ENCODE data around the gene DYNC1I2. TPM values are rescaled to one million over a fixed set of nuclear protein-coding genes. Genes with fewer than 3 reads are reported as not detected.

Gene DYNC1I2
- total and polyA plus RNA-seq, 2 of the 4 experiments (the other 2 are of a cell fraction): 110 to 114 TPM

- H2BK15ac ChIP-seq (ENCODE audit: low read depth, low read length): no peak overlapping the region
- in situ Hi-C loops (cut with MboI; ENCODE audit: low sequenced_read_pairs): no loop called here
- H3K23ac ChIP-seq (ENCODE audit: low read depth, low read length): no peak overlapping the region
- no peak overlapping the region for H3K27ac ChIP-seq (ENCODE audit: insufficient read depth, low read length)
- no peak overlapping the region for H3K4ac ChIP-seq (ENCODE audit: low read depth, low read length)
- H2AK9ac ChIP-seq (replicated peaks; ENCODE audit: low read depth, low read length, poor library complexity): no peak overlapping the region
- TF ChIP-seq BHLHE40 (IDR thresholded peaks at IDR 0.05; ENCODE audit: low read depth, low read length) (no peak), CEBPB (IDR thresholded peaks at IDR 0.05; ENCODE audit: low read depth, low read length) (peak; percentile 71), RAD21 (IDR thresholded peaks at IDR 0.05; ENCODE audit: low read length) (no peak), NFE2L2 (IDR thresholded peaks at IDR 0.05; ENCODE audit: low read depth, low read length) (no peak), RCOR1 (IDR thresholded peaks at IDR 0.05; ENCODE audit: insufficient replicate concordance, low read length) (no peak), RFX5 (IDR thresholded peaks at IDR 0.05; ENCODE audit: low read depth, low read length) (no peak), CTCF (conservative IDR thresholded peaks at IDR 0.05; ENCODE audit: low read depth, low read length) (no peak), MXI1 (IDR thresholded peaks at IDR 0.05; ENCODE audit: borderline replicate concordance, low read depth, low read length) (no peak)
- no peak overlapping the region for H3K9ac ChIP-seq (ENCODE audit: low read depth, low read length)
- no peak overlapping the region for H4K91ac ChIP-seq (ENCODE audit: insufficient read depth, low read depth, low read length)
- peaks cover 12% of the 10 kb centered on the region for H3K27me3 ChIP-seq (ENCODE audit: control insufficient read depth, insufficient read depth, low read length)
- H3K9me3 ChIP-seq (ENCODE audit: control insufficient read depth, insufficient read depth, low read length): no peaks in the 10 kb centered on the region
- intact Hi-C loops (cut with micrococcal nuclease): loop anchor here (5.0 kb wide), 1 partner anchor 67 kb away; no protein-coding TSS in a partner anchor
- no TSS peak for BruUV-seq (replicated peaks)
- ChIA-PET CTCF (no interaction called here), POLR2A (ENCODE audit: unreplicated experiment) (no interaction called here)
- no peaks in the 10 kb centered on the region for H3K36me3 ChIP-seq (ENCODE audit: control insufficient read depth, insufficient read depth, low read length)
- H2AFZ ChIP-seq (replicated peaks; ENCODE audit: low read length, poor library complexity): no peak overlapping the region
- no peaks in the 10 kb centered on the region for H3K9me1 ChIP-seq (ENCODE audit: insufficient read depth, low read length)
- H3K4me3 ChIP-seq (ENCODE audit: insufficient read depth, low read depth, low read length): no peak overlapping the region
- H2BK120ac ChIP-seq (ENCODE audit: low read depth, low read length): no peak overlapping the region
- H3K18ac ChIP-seq (ENCODE audit: low read depth, low read length): no peak overlapping the region
- DNase-seq (peak; percentile 18), ATAC-seq (ENCODE audit: low read depth) (peak; percentile 32; the same call in 1 of the 2 replicates)
- no peak overlapping the region for H3K56ac ChIP-seq (ENCODE audit: extremely low read depth, insufficient read depth, low read length)
- no peak overlapping the region for H2AK5ac ChIP-seq (ENCODE audit: low read depth, low read length)
- no peak overlapping the region for H2BK5ac ChIP-seq (ENCODE audit: low read depth, low read length, poor library complexity, severe bottlenecking)
- dilution Hi-C loops (cut with HindIII; ENCODE audit: low sequenced_read_pairs, unreplicated experiment): no loop called here
- H4K8ac ChIP-seq (ENCODE audit: low read depth in 2 of 2, low read length in 2 of 2): no peak overlapping the region
- H3K14ac ChIP-seq (replicated peaks; ENCODE audit: low read depth, low read length): no peak overlapping the region
- no peaks in the 10 kb centered on the region for H4K20me1 ChIP-seq (ENCODE audit: insufficient read depth, low read length)
- no peaks in the 10 kb centered on the region for H3K4me1 ChIP-seq (ENCODE audit: control insufficient read depth, insufficient read depth, low read length)
- no peak overlapping the region for H2BK20ac ChIP-seq (ENCODE audit: low read depth, low read length)
- no peaks in the 10 kb centered on the region for H3K79me1 ChIP-seq (ENCODE audit: low read depth in 1 of 2, low read length in 2 of 2)
- whole genome bisulfite sequencing, 2 experiments (ENCODE audit: extremely low coverage in 2 of 2, insufficient read length in 1 of 2): no CpG with 5 or more reads among the region's 1 CpG
- H3K4me2 ChIP-seq (ENCODE audit: low read depth, low read length): no peak overlapping the region
- no peak overlapping the region for H4K5ac ChIP-seq (ENCODE audit: low read depth, low read length)
These were observed 13.4 kb upstream of the DYNC1I2 start for GRCh38 chr2:171673905-171674304.
